GM10248 (cell line): Measurements from ENCODE around the gene SFMBT2.

Experiments used
- CTCF ChIA-PET: fragments of 300-600 bp; sonication (Branson Sonifier 250); formaldehyde crosslinking; extraction: SDS; loops from one replicate; lab custom pipeline; 2021; ENCODE audit warnings: antibody characterized with exemption; lab: Yijun Ruan, JAX
- POLR2A ChIA-PET: fragments of 350-650 bp; sonication (Branson Sonifier 250); formaldehyde crosslinking; extraction: SDS; loops from one replicate; lab custom pipeline; 2020; ENCODE audit warnings: antibody characterized with exemption; lab: Yijun Ruan, JAX
- DNase-seq: peaks from one replicate; pipeline ENCODE4 v3.0.0; 2012; ENCODE audit errors: extremely low spot score
- TF ChIP-seq, protein P1 (sequence below): IDR thresholded peaks from 2 replicates; pipeline ENCODE4 v1.5.1; 2012; ENCODE audit warnings: mild to moderate bottlenecking, low read depth; ENCODE audit errors: extremely low read depth, missing control alignments, control extremely low read depth

Gene SFMBT2

GRCh38 chr10:7288060-7288690, 122.7 kb downstream of the SFMBT2 start:
- ChIA-PET POLR2A (no interaction called here), CTCF (interaction anchor here (1.0 kb wide), 1 partner anchor 20 kb away, joined by 4 read pairs; no protein-coding TSS in a partner anchor)
- TF ChIP-seq, protein P1, sequence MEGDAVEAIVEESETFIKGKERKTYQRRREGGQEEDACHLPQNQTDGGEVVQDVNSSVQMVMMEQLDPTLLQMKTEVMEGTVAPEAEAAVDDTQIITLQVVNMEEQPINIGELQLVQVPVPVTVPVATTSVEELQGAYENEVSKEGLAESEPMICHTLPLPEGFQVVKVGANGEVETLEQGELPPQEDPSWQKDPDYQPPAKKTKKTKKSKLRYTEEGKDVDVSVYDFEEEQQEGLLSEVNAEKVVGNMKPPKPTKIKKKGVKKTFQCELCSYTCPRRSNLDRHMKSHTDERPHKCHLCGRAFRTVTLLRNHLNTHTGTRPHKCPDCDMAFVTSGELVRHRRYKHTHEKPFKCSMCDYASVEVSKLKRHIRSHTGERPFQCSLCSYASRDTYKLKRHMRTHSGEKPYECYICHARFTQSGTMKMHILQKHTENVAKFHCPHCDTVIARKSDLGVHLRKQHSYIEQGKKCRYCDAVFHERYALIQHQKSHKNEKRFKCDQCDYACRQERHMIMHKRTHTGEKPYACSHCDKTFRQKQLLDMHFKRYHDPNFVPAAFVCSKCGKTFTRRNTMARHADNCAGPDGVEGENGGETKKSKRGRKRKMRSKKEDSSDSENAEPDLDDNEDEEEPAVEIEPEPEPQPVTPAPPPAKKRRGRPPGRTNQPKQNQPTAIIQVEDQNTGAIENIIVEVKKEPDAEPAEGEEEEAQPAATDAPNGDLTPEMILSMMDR, result no peak
- no peak for DNase-seq

GRCh38 chr10:7287377-7287776, 123.5 kb downstream of the SFMBT2 start:
- CTCF ChIA-PET, result interaction anchor here (1.0 kb wide), 1 partner anchor 20 kb away, joined by 4 read pairs; no protein-coding TSS in a partner anchor
- POLR2A ChIA-PET, result no interaction called here
- TF ChIP-seq, protein P1, result no peak
- DNase-seq, result no peak

DNA sequence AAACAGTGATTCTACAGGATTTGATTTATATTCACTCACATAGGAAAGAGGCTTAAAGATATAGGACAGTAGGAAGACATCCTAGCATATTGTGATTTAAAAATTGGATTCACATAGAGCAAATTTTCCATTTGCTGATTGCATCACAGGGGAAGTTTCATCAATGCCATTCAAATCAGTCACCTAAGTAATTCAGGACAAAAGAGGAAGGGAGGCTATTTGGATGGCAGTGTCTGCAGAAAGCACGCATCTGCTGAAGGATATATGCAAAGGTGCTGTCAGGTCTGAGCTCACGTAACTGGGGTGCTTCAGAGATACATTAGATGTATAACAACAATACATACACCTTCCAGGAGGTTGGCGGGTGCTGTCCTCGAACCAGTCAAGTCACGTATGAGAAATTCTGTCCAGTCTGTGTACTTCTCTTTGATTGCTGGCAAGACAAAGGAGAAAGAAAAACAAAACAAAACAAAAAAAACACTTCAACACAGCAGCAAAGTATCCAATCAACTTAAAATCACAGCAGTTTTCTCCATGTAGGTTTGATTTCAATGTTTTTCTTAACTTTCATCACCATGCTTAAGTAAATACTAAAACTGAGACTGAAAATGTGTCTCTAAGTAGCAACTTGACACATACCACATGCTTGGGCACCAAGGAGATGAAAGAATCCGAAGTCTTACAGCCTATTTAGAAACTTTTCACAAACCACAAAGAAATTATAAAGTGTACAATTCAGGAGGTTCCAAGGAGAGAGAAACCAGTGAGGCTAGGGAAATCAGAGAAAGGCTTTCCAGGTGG, 125.1 kb downstream of the SFMBT2 start:
- CTCF ChIA-PET, result no interaction called here
- no peak for DNase-seq
- TF ChIP-seq, protein P1, result no peak
- POLR2A ChIA-PET, result no interaction called here

DNA sequence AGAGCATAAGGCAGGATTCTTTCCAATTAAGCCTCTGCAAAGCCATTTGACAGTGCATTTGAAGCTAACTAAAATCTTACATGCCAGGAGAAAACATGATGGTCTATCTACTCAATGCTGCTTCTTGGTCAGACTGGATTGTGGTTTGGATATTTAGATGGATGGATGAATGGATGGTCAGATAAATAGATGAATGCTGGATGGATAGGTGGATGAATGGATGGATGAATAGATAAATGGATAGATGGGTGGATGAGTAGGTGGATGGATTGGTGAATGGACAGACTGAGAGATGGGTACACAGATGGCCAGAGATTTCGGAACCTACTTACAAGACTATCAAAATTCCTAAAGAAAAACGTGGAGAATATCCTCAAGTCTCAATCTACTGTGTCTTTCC, 127.6 kb downstream of the SFMBT2 start:
- POLR2A ChIA-PET, result no interaction called here
- DNase-seq, result no peak
- CTCF ChIA-PET, result interaction anchor here (1.5 kb wide), 1 partner anchor 11 kb away, joined by 3 read pairs; no protein-coding TSS in a partner anchor
- TF ChIP-seq, protein P1, result no peak

DNA sequence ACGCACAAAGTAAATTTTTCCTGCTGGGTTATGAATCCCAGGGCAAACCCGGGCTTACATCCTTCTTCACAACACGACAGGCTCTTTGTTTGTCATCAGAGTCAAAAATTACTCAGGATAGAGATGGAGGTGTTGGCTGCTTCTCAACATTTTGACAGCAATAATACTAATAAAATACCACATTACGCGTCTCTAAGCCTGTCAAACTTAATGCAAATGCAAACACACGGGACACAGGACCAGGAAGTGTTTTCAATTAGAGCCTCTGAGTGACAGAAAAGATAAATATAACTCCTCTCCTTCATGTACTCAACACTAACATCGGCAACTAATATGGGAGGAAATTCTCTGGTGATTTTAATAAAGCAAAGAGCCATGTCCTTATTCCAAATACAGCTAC, 128.4 kb downstream of the SFMBT2 start:
- no peak for DNase-seq
- ChIA-PET CTCF (interaction anchor here (1.5 kb wide), 1 partner anchor 11 kb away, joined by 3 read pairs; no protein-coding TSS in a partner anchor), POLR2A (no interaction called here)
- TF ChIP-seq, protein P1, result no peak

- ChIA-PET POLR2A (no interaction called here), CTCF (no interaction called here)
- no peak for DNase-seq
- TF ChIP-seq, protein P1, result no peak
These were observed 129.4 kb downstream of the SFMBT2 start for GRCh38 chr10:7281429-7281828.
